HG02943 (cell line): Measurements from ENCODE around the gene SEC63.
A peak's percentile ranks its signal among the peaks of the same experiment; 100 is the strongest.

ENCODE experiments used
- ATAC-seq: cut with Tn5 transposase; IDR thresholded peaks from one replicate; pipeline ENCODE4 v1.9.1; 2021; ENCODE audit warnings: mild to moderate bottlenecking, low read depth, moderate library complexity; ENCODE audit not compliant: unreplicated experiment

The SEC63 gene

GRCh38 chr6:107822176-107823046 lies 135.6 kb downstream of the SEC63 start:
- peak; percentile 65 for ATAC-seq

- no peak for ATAC-seq
Observed at GRCh38 chr6:107821591-107821990, 136.4 kb downstream of the SEC63 start.

- no peak for ATAC-seq
Observed at GRCh38 chr6:107820338-107821261, 137.4 kb downstream of the SEC63 start.

- no peak for ATAC-seq
Observed at GRCh38 chr6:107819964-107820337, 138.1 kb downstream of the SEC63 start.

GRCh38 chr6:107819217-107819616 lies 138.8 kb downstream of the SEC63 start:
- ATAC-seq: no peak

- no peak for ATAC-seq
Observed at GRCh38 chr6:107818272-107818671, 139.7 kb downstream of the SEC63 start.

- no peak for ATAC-seq
Observed at GRCh38 chr6:107817784-107818183, 140.2 kb downstream of the SEC63 start.
